Right atrium auricular region (tissue), 2 donors: Measurements from ENCODE around the gene ACTN3. TPM values are rescaled to one million over a fixed set of nuclear protein-coding genes. Genes with fewer than 3 reads are reported as not detected.
"Not testable (repeated sequence)": the region's sequence is repeated elsewhere in the genome, so short reads cannot be mapped to it uniquely, and the experiment has no call there.

ENCODE experiments used
- DNase-seq: peaks from one replicate; pipeline ENCODE4 v3.0.0-alpha.2; 2019; ENCODE audit warnings: low spot score
- H3K27ac ChIP-seq, 2 donors: fragments of 200-600 bp; sonication (generic); 1 replicate in 1 of 2; 2 replicates in 1 of 2; pipeline ENCODE4 v1.5.1; 2016 to 2019
- H3K27me3 ChIP-seq, 2 donors: fragments of 200-600 bp; sonication (generic); one replicate each; pipeline versions ENCODE4 v1.5.1 to v1.6.0; 2017 to 2019
- H3K36me3 ChIP-seq: fragments of 200-600 bp; sonication (generic); one replicate; pipeline ENCODE4 v1.5.1; 2016
- H3K4me1 ChIP-seq, 2 donors: fragments of 200-600 bp; sonication (generic); one replicate each; pipeline versions ENCODE4 v1.5.1 to v1.6.0; 2017 to 2019
- H3K4me3 ChIP-seq, 2 donors: fragments of 200-600 bp; sonication (generic); 1 replicate in 1 of 2; 2 replicates in 1 of 2; pipeline ENCODE4 v1.5.1; 2017 to 2019; ENCODE audit warnings: mild to moderate bottlenecking in 1 of 2, moderate library complexity in 1 of 2
- H3K9me3 ChIP-seq, 2 donors: fragments of 200-600 bp; sonication (generic); one replicate each; pipeline ENCODE4 v1.5.1; 2019
- CTCF ChIP-seq, 2 donors: fragments of 200-600 bp; sonication (generic); IDR thresholded peaks; one replicate each; pipeline ENCODE4 v1.5.1; 2019; ENCODE audit warnings: antibody characterized with exemption in 2 of 2
- total RNA-seq, 2 donors: library from RNA; depleted of rRNA; stranded (reverse); fragments of >200 nt; gene quantifications; one replicate each; pipeline ENCODE4 v1.1.0, GENCODE V29; 2016

The ACTN3 gene
- total RNA-seq, 2 donors from 2014 or later = not detected

GRCh38 chr11:66539870-66540213, 6.9 kb upstream of the ACTN3 start:
- no peaks in the 10 kb centered on the region for H3K9me3 ChIP-seq
- no peak overlapping the region for H3K27ac ChIP-seq
- no peak for TF ChIP-seq CTCF (IDR thresholded peaks at IDR 0.05)
- H3K36me3 ChIP-seq = peaks cover 15% of the 10 kb centered on the region
- no peak for DNase-seq
- no peak overlapping the region for H3K4me3 ChIP-seq
- H3K27me3 ChIP-seq = no peaks in the 10 kb centered on the region
- H3K4me1 ChIP-seq = peaks cover 0 to 25% of the 10 kb centered on the region in 2 donors

- Histone ChIP-seq H3K36me3 (peaks cover 15% of the 10 kb centered on the region), H3K4me1 (peaks cover 0 to 33% of the 10 kb centered on the region in 2 donors)
- not testable (repeated sequence) for H3K27me3 ChIP-seq, H3K4me3 ChIP-seq, H3K27ac ChIP-seq, H3K9me3 ChIP-seq, DNase-seq
Observed at GRCh38 chr11:66540598-66540997, 6.1 kb upstream of the ACTN3 start.

GRCh38 chr11:66541892-66542291, 4.8 kb upstream of the ACTN3 start:
- no peaks in the 10 kb centered on the region for H3K9me3 ChIP-seq
- H3K4me3 ChIP-seq = no peak overlapping the region
- no peak for TF ChIP-seq CTCF (IDR thresholded peaks at IDR 0.05)
- no peak for DNase-seq
- peaks cover 0 to 40% of the 10 kb centered on the region in 2 donors for H3K4me1 ChIP-seq
- no peak overlapping the region for H3K27ac ChIP-seq
- H3K36me3 ChIP-seq = peaks cover 15% of the 10 kb centered on the region
- no peaks in the 10 kb centered on the region for H3K27me3 ChIP-seq

- TF ChIP-seq CTCF (IDR thresholded peaks at IDR 0.05) = no peak
- H3K4me1 ChIP-seq = peaks cover 0 to 45% of the 10 kb centered on the region in 2 donors
- DNase-seq = no peak
- H3K27me3 ChIP-seq = no peaks in the 10 kb centered on the region
- H3K4me3 ChIP-seq = no peak overlapping the region
- no peak overlapping the region for H3K27ac ChIP-seq
- peaks cover 15% of the 10 kb centered on the region for H3K36me3 ChIP-seq
- no peaks in the 10 kb centered on the region for H3K9me3 ChIP-seq
Observed at GRCh38 chr11:66542362-66542761, 4.3 kb upstream of the ACTN3 start.

- no peak for DNase-seq
- no peak overlapping the region for H3K4me3 ChIP-seq
- H3K9me3 ChIP-seq = no peaks in the 10 kb centered on the region
- peaks cover 0 to 45% of the 10 kb centered on the region in 2 donors for H3K4me1 ChIP-seq
- peak in 1 of 2 donors; percentile 53 for TF ChIP-seq CTCF (IDR thresholded peaks at IDR 0.05)
- no peak overlapping the region for H3K27ac ChIP-seq
- peaks cover 15% of the 10 kb centered on the region for H3K36me3 ChIP-seq
- no peaks in the 10 kb centered on the region for H3K27me3 ChIP-seq
Observed at GRCh38 chr11:66543263-66544107, 3.2 kb upstream of the ACTN3 start.

- H3K36me3 ChIP-seq, H3K27me3 ChIP-seq, H3K9me3 ChIP-seq, DNase-seq, H3K27ac ChIP-seq: not testable (repeated sequence)
- Histone ChIP-seq H3K4me3 (peak overlapping the region in 1 of 2 donors; percentile 91), H3K4me1 (peaks cover 0 to 45% of the 10 kb centered on the region in 2 donors)
Observed at GRCh38 chr11:66544952-66545351, 1.8 kb upstream of the ACTN3 start.
